ENCODE results near the gene VPS9D1.
"Not testable (repeated sequence)": the region's sequence is repeated elsewhere in the genome, so short reads cannot be mapped to it uniquely, and the experiment has no call there.

The VPS9D1 gene

DNA sequence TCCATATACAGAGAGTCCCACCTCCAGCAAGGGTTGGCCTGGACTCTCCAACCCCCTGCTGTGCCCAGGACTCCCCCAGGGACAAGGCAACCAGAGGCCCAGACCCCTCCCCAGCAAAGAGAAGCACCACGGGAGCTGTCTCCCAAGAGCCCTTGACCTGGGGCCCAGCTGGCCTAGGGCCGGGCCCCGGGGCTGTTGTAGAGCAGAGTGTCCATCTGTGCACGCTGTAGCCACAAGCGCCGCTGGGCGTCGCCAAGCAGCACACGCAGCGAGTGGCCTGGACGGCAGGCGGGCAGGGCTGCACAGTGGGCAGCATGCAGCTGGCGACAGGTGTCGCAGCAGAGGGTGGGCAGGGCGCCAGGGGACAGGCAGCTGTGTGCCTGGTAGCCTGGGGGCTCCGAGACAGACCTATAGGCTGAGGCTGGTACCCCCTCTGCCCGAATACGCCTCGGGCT, 23.5 kb downstream of the VPS9D1 start:
- no peak for DNase-seq
- in situ Hi-C loops (cut with MboI; ENCODE audit: low pct_unique_long_range_greater_than_20kb, low sequenced_read_pairs) = no loop called here

DNA sequence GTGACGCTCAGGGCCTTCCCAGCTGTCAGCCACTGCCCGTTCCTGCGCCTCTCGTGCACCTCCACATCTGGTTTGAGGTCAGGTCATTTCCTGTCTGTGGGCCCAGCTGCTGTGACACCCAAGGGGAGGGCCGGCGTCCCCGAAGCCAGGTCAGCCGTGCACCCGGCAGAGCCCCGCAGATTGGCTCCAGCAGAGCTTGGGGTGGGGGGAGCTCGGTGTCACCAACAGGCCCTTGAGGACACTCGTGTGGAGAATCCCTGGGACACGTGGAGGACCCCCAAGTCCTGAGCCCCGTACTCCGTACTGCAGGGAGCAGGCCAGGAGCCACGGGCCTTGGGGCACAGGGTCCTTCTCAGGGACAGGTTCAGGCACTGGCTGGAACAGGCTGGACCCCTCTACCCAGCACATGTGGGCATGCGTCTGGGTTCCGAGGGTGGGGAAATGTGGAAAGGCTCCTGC, 24.0 kb downstream of the VPS9D1 start:
- no peak for DNase-seq
- in situ Hi-C loops (cut with MboI; ENCODE audit: low pct_unique_long_range_greater_than_20kb, low sequenced_read_pairs) = no loop called here

GRCh38 chr16:89695875-89696669, 24.6 kb downstream of the VPS9D1 start:
- no peak for DNase-seq
- in situ Hi-C loops (cut with MboI; ENCODE audit: low pct_unique_long_range_greater_than_20kb, low sequenced_read_pairs) = no loop called here

- DNase-seq = no peak
- in situ Hi-C loops (cut with MboI; ENCODE audit: low pct_unique_long_range_greater_than_20kb, low sequenced_read_pairs) = no loop called here
These were observed 25.4 kb downstream of the VPS9D1 start for GRCh38 chr16:89695086-89695874.

- DNase-seq; in situ Hi-C loops (cut with MboI; ENCODE audit: low pct_unique_long_range_greater_than_20kb, low sequenced_read_pairs): not testable (repeated sequence)
These were observed 26.0 kb downstream of the VPS9D1 start for GRCh38 chr16:89694784-89695085.

GRCh38 chr16:89693931-89694783, 26.5 kb downstream of the VPS9D1 start:
- in situ Hi-C loops (cut with MboI; ENCODE audit: low pct_unique_long_range_greater_than_20kb, low sequenced_read_pairs) = no loop called here
- no peak for DNase-seq

DNA sequence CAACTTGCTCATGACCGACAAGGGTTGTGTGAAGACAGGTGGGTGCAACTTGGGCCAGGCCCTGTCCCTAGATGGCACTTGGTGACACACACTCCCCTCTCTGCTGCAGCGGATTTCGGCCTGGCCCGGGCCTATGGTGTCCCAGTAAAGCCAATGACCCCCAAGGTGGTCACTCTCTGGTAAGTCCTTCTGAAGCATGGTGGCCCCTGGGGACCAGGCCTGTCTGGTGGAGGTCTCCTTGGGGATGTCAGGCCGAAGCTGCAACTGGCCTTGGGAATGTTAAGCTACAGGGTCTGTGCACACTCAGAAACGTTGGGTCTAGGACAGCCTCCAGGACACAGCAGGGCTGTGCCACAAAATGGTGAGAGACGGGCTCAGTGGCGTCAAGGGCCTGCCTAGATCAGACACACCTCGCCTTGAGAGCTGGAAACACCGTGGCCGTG, 27.4 kb downstream of the VPS9D1 start:
- in situ Hi-C loops (cut with MboI; ENCODE audit: low pct_unique_long_range_greater_than_20kb, low sequenced_read_pairs) = no loop called here
- DNase-seq = no peak

DNA sequence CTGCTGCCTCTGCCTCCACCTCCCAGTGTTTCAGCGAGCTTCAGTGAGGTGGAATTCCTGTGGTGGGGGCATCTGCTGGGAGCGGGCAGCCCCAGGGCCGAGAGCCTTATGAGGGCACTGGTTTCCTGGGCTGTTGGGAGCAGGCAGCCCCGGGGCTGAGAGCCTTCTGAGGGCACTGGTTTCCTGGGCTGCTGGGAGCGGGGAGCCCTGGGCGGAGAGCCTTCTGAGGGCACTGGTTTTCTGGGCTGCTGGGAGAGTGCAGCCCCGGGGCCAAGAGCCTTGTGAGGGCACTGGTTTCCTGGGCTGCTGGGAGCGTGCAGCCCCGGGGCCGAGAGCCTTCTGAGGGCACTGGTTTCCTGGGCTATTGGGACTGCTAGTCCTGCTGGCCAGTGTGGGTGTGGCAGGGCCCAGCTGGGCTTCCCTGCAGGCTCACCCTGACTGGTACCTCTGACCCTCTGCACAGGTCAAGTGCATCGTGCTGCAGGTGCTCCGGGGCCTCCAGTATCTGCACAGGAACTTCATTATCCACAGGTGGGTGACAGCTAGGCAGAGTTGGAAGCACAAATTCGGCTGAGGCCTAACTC, 28.6 kb downstream of the VPS9D1 start:
- in situ Hi-C loops (cut with MboI; ENCODE audit: low pct_unique_long_range_greater_than_20kb, low sequenced_read_pairs) = no loop called here
- no peak for DNase-seq

DNA sequence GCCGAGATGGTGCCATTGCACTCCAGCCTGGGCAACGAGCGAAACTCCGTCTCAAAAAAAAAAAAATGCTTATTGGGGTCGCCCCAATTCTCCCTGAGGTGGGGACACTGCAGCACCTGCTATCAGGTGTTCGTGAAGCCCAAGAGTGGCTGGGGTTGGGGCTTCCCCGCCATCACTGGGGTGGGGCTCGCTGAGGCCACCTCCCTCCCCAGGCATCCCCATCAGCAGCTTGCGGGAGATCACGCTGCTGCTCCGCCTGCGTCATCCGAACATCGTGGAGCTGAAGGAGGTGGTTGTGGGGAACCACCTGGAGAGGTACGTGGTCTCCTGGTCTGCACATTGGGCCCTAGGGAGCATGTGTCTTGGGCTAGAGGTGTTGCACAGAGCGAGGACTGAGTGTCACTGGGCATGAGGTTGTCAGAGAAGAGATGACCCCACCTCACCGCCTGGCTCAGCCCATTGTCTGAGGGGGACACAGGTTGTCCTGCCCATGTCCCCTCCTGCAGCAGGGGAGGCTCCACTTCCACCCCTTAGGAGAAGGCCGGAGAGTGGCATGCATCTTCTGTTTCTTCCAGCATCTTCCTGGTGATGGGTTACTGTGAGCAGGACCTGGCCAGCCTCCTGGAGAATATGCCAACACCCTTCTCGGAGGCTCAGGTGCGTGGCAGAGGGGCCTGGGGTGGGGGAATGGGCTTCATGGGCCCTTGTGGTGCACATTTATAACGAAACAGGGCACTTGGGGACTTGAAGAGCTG, 29.3 kb downstream of the VPS9D1 start:
- DNase-seq = no peak
- in situ Hi-C loops (cut with MboI; ENCODE audit: low pct_unique_long_range_greater_than_20kb, low sequenced_read_pairs) = no loop called here

DNA sequence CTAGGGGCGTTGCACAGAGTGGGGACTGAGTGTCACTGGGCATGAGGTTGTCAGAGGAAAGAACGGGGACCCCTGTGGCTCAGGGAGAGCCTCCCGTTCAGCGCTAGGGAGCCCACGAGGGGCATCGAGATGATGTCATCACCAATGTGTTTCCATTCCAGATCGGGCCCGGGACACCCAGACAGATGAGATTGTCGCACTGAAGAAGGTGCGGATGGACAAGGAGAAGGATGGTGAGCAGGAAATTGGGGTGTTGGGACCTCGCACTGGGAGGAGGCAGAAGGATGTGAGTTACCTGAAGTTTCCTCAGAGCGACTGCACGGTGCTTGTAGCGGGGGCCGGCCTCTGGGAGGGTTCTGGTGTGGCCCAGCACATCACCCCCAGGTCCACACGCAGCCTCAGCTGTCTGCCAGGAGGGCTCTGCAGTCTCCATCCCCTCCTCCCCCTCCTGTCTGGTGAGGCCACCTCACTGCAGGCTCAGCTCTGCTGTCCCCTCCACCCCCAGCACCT, 30.3 kb downstream of the VPS9D1 start:
- in situ Hi-C loops (cut with MboI; ENCODE audit: low pct_unique_long_range_greater_than_20kb, low sequenced_read_pairs) = no loop called here
- no peak for DNase-seq

DNA sequence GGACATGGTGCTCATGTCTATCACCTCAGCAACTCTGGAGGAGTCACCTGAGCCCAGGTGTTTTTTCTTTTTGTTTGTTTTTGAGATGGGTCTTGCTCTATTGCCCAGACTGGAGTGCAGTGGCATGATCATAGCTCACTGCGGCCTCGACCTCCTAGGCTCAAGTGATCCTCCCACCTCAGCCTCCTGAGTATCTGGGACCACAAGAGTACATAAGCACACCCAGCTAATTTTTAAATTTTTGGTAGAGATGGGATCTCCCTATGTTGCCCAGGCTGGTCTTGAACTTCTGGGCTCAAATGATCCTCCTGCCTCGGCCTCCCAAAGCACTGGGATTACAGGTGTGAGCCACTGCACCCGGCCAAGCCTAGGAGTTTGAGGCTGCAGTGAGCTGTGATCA, 31.1 kb downstream of the VPS9D1 start:
- DNase-seq; in situ Hi-C loops (cut with MboI; ENCODE audit: low pct_unique_long_range_greater_than_20kb, low sequenced_read_pairs): not testable (repeated sequence)

DNA sequence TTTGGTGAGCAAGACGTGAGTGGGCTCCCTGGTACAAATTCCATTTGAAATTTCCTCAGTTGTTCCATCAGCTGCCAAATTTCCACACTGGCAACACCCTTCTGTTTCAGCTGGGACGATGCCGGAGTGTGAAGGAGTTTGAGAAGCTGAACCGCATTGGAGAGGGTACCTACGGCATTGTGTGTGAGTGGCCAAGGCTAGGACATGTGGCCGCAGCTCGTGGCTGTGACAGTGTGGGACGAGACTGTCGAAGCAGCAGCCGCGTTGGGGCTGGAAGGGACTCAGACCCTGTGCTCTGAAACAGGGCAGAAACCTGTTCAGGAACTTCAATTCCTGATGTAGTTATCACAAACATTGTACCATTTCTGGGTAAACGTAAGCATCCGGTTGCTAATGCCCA, 31.6 kb downstream of the VPS9D1 start:
- in situ Hi-C loops (cut with MboI; ENCODE audit: low pct_unique_long_range_greater_than_20kb, low sequenced_read_pairs) = no loop called here
- DNase-seq = no peak

- in situ Hi-C loops (cut with MboI; ENCODE audit: low pct_unique_long_range_greater_than_20kb, low sequenced_read_pairs) = no loop called here
- no peak for DNase-seq
These were observed 32.3 kb downstream of the VPS9D1 start for GRCh38 chr16:89688395-89688794.

- in situ Hi-C loops (cut with MboI; ENCODE audit: low pct_unique_long_range_greater_than_20kb, low sequenced_read_pairs) = no loop called here
- peak; percentile 51 for DNase-seq
These were observed 33.4 kb downstream of the VPS9D1 start for GRCh38 chr16:89687092-89687940.

DNA sequence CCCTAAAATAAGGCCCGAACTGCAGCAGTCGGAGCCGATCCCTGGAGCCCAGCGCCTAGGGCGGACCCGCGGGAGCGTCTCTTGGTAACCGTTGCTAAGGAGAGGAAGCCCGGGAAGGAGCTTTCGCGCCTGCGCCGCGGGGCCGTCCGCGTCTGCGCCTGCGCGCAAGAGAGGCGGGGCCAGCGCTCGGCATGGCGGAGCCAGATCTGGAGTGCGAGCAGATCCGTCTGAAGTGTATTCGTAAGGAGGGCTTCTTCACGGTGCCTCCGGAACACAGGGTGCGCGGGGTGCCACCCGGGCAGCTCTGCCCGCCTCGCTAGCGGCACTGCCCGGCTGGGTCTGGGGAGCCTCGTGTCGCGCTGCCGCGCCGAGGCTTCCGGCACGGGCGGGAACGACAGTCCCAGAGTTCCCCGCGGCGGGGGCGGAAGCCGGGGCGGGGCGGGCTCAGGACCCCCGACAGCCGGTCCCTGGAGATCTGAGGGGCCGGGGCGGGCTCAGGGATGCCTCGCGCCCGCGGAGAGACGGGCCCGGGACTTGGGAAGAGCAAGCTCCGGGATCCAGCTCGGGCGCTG, 34.1 kb downstream of the VPS9D1 start, which contains the start of gene CDK10:
Gene CDK10 (plus strand): TSS at position 170 of the 572 bp plus-strand sequence. CDS start 22 bp downstream, at position 192.
- DNase-seq = peak; percentile 94
- in situ Hi-C loops (cut with MboI; ENCODE audit: low pct_unique_long_range_greater_than_20kb, low sequenced_read_pairs) = no loop called here

- no peak for DNase-seq
- in situ Hi-C loops (cut with MboI; ENCODE audit: low pct_unique_long_range_greater_than_20kb, low sequenced_read_pairs) = no loop called here
These were observed 34.8 kb downstream of the VPS9D1 start for GRCh38 chr16:89685916-89686315.

- in situ Hi-C loops (cut with MboI; ENCODE audit: low pct_unique_long_range_greater_than_20kb, low sequenced_read_pairs) = no loop called here
- peak; percentile 44 for DNase-seq
These were observed 42.4 kb downstream of the VPS9D1 start for GRCh38 chr16:89678258-89678657.
